ENCODE measurements around the gene LRCH4. TPM values are rescaled to one million over a fixed set of nuclear protein-coding genes. Genes with fewer than 3 reads are reported as not detected.

The LRCH4 gene
- total and polyA plus RNA-seq, 2 donors (not counting 1 experiment from before 2014, with no cell fraction given): 288 to 289 TPM

DNA sequence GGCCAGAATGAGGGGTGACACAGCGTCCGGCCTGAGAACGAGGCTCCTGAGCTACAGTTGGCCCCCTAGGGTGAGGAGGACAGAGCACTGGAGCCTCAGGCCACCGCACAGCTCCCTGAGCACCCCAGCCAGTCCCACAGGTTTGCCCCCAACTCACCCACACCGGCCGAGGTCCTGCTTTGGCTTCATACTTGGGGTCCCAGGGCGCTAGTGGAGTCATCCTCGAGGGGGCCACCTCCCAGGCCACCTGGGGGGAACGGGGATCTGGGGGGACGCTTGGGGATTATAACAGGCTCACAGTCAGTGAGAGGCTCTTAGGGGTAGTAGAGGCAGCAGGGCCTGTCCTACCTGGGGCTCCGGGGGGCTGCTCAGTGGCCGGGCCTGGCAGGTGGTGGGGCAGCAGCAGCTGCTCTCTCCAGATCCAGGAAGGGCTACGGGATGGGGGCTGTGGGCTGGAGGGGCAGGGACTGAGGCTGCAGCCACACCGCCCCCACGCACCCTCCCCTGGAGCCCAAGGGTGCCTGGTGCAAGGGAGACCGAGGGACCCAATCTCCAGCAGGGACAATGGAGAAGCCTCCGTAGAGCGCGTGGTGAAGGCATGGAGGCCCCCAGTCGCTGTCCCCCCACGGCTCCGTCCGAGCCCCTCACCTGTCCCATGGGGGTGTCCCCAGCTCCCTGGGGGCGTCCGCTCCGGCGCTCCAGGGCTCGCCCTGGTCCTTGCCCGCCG is 12.8 kb downstream of the LRCH4 start:
- intact Hi-C loops (cut with micrococcal nuclease): no loop called here
- Histone ChIP-seq H3K27ac (ENCODE audit: low read length in 2 of 2) (no peak overlapping the region), H3K4me2 (replicated peaks; ENCODE audit: low read depth, low read length, poor library complexity, severe bottlenecking) (no peak overlapping the region), H3K79me2 (ENCODE audit: control insufficient read depth, insufficient read depth, low read length) (peaks cover 9% of the 10 kb centered on the region), H3K27me3 (replicated peaks in 1 of 4; ENCODE audit: control extremely low read depth in 1 of 4, control insufficient read depth in 3 of 4, insufficient read depth in 4 of 4, low read length in 3 of 4) (no peaks in the 10 kb centered on the region), H3K36me3 (replicated peaks in 1 of 2; ENCODE audit: control extremely low read depth in 1 of 2, control insufficient read depth in 1 of 2, extremely low read depth in 1 of 2, insufficient read depth in 2 of 2, low read length in 1 of 2) (peaks cover 0 to 41% of the 10 kb centered on the region in 2 experiments), H2AFZ (ENCODE audit: insufficient read depth, low read depth, low read length, poor library complexity, severe bottlenecking) (no peak overlapping the region), H4K20me1 (ENCODE audit: control insufficient read depth, insufficient read depth, low read length, poor library complexity, severe bottlenecking) (peaks cover 57% of the 10 kb centered on the region), H3K9me3 (ENCODE audit: control extremely low read depth in 1 of 3, control insufficient read depth in 2 of 3, insufficient read depth in 1 of 3, low read length in 2 of 3) (no peaks in the 10 kb centered on the region), H3K4me1 (ENCODE audit: control insufficient read depth in 2 of 2, insufficient read depth in 2 of 2, low read length in 2 of 2) (peaks cover 29 to 37% of the 10 kb centered on the region in 2 donors), H3K4me3 (ENCODE audit: control extremely low read depth in 1 of 5, extremely low read depth in 1 of 5, insufficient read depth in 1 of 5, low read depth in 2 of 5, low read length in 4 of 5) (no peak overlapping the region), H3K9ac (ENCODE audit: low read length) (no peak overlapping the region)
- DNase-seq (no peak), ATAC-seq (ENCODE audit: low read depth) (no peak)
- TF ChIP-seq, protein P1, sequence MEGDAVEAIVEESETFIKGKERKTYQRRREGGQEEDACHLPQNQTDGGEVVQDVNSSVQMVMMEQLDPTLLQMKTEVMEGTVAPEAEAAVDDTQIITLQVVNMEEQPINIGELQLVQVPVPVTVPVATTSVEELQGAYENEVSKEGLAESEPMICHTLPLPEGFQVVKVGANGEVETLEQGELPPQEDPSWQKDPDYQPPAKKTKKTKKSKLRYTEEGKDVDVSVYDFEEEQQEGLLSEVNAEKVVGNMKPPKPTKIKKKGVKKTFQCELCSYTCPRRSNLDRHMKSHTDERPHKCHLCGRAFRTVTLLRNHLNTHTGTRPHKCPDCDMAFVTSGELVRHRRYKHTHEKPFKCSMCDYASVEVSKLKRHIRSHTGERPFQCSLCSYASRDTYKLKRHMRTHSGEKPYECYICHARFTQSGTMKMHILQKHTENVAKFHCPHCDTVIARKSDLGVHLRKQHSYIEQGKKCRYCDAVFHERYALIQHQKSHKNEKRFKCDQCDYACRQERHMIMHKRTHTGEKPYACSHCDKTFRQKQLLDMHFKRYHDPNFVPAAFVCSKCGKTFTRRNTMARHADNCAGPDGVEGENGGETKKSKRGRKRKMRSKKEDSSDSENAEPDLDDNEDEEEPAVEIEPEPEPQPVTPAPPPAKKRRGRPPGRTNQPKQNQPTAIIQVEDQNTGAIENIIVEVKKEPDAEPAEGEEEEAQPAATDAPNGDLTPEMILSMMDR (IDR thresholded peaks at IDR 0.05): no peak
- TF ChIP-seq EZH2 (IDR thresholded peaks at IDR 0.05; ENCODE audit: borderline replicate concordance, insufficient read depth, low read depth, low read length, poor library complexity, severe bottlenecking): no peak
- Mint-ChIP-seq H3K4me3 (no peak overlapping the region), H3K9me3 (ENCODE audit: insufficient read depth) (no peaks in the 10 kb centered on the region), H3K4me1 (peaks cover 26% of the 10 kb centered on the region), H3K27me3 (no peaks in the 10 kb centered on the region), H3K27ac (no peak overlapping the region)
- ChIA-PET CTCF (interaction anchor here (1.4 kb wide), 1 partner anchor 13 kb away, joined by 3 read pairs; the partner anchor contains the start of gene FBXO24), POLR2A (no interaction called here)
- WGBS (ENCODE audit: insufficient coverage): 97% methylated on average over 25 of the region's 30 CpGs

DNA sequence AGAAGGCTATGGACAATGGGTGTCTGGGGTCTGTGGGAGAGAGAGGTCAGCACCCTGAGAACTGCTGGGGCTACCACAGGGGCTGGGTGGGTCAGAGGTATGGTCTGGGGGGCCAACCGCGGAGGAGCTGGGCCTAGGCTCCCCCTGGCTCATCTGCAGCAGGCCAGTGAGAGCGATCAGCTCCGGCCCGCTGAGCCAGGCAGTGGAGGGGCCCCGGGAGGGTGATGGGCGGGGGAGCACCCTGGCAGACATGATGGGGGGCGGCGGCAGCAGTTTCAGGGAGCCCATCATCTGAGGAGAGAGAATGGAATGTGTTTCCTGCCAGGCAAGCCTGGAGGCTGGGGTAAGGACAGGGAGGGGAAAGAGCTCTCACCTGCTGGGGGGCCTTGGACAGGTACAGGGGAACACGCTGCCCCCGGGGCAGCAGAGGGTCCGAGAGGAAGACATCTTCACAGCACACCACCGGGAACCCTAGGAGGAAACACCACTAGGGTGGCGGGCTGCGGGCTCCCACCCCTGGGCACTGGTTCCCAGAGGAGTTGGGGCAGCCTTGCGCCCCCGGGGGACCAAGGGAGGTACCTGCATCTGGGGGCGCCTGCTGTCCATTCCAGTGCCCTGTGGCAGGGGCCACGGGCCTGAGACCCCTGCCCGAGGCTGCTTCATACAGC is 13.5 kb downstream of the LRCH4 start:
- Mint-ChIP-seq H3K4me3 (no peak overlapping the region), H3K4me1 (peaks cover 33% of the 10 kb centered on the region), H3K9me3 (ENCODE audit: insufficient read depth) (no peaks in the 10 kb centered on the region), H3K27ac (no peak overlapping the region), H3K27me3 (no peaks in the 10 kb centered on the region)
- 94% methylated on average over 18 of the region's 20 CpGs for WGBS (ENCODE audit: insufficient coverage)
- intact Hi-C loops (cut with micrococcal nuclease): no loop called here
- ChIA-PET CTCF (interaction anchor here (1.4 kb wide), 1 partner anchor 14 kb away, joined by 3 read pairs; the partner anchor contains the start of gene FBXO24), POLR2A (no interaction called here)
- Histone ChIP-seq H2AFZ (ENCODE audit: insufficient read depth, low read depth, low read length, poor library complexity, severe bottlenecking) (no peak overlapping the region), H3K4me2 (replicated peaks; ENCODE audit: low read depth, low read length, poor library complexity, severe bottlenecking) (no peak overlapping the region), H3K9ac (ENCODE audit: low read length) (no peak overlapping the region), H3K4me1 (ENCODE audit: control insufficient read depth in 2 of 2, insufficient read depth in 2 of 2, low read length in 2 of 2) (peaks cover 36 to 44% of the 10 kb centered on the region in 2 donors), H3K27me3 (replicated peaks in 1 of 4; ENCODE audit: control extremely low read depth in 1 of 4, control insufficient read depth in 3 of 4, insufficient read depth in 4 of 4, low read length in 3 of 4) (no peaks in the 10 kb centered on the region), H3K36me3 (replicated peaks in 1 of 2; ENCODE audit: control extremely low read depth in 1 of 2, control insufficient read depth in 1 of 2, extremely low read depth in 1 of 2, insufficient read depth in 2 of 2, low read length in 1 of 2) (peaks cover 0 to 34% of the 10 kb centered on the region in 2 experiments), H4K20me1 (ENCODE audit: control insufficient read depth, insufficient read depth, low read length, poor library complexity, severe bottlenecking) (peaks cover 50% of the 10 kb centered on the region), H3K27ac (ENCODE audit: low read length in 2 of 2) (no peak overlapping the region), H3K4me3 (ENCODE audit: control extremely low read depth in 1 of 5, extremely low read depth in 1 of 5, insufficient read depth in 1 of 5, low read depth in 2 of 5, low read length in 4 of 5) (no peak overlapping the region), H3K9me3 (ENCODE audit: control extremely low read depth in 1 of 3, control insufficient read depth in 2 of 3, insufficient read depth in 1 of 3, low read length in 2 of 3) (no peaks in the 10 kb centered on the region), H3K79me2 (ENCODE audit: control insufficient read depth, insufficient read depth, low read length) (peaks cover 2% of the 10 kb centered on the region)
- DNase-seq (no peak), ATAC-seq (ENCODE audit: low read depth) (no peak)
- no peak for TF ChIP-seq EZH2 (IDR thresholded peaks at IDR 0.05; ENCODE audit: borderline replicate concordance, insufficient read depth, low read depth, low read length, poor library complexity, severe bottlenecking)
- TF ChIP-seq, protein P1 (IDR thresholded peaks at IDR 0.05): no peak
